Measurements from ENCODE around the gene GRIN2A. TPM values are rescaled to one million over a fixed set of nuclear protein-coding genes. Genes with fewer than 3 reads are reported as not detected.

The GRIN2A gene
- total and polyA plus RNA-seq, 2 of the 13 experiments (the other 11 are each of a cell fraction or from before 2014, with no cell fraction given): not detected

GRCh38 chr16:10180771-10181163 is 1.5 kb downstream of the GRIN2A start (continued):
- TF ChIP-seq FOXO4 (CRISPR knock-in tag; conservative IDR thresholded peaks at IDR 0.05): no peak
- TF ChIP-seq FOSL2 (CRISPR knock-in tag; IDR thresholded peaks at IDR 0.05): no peak
- no peak for TF ChIP-seq DDIT3 (CRISPR knock-in tag; IDR thresholded peaks at IDR 0.05)

DNA sequence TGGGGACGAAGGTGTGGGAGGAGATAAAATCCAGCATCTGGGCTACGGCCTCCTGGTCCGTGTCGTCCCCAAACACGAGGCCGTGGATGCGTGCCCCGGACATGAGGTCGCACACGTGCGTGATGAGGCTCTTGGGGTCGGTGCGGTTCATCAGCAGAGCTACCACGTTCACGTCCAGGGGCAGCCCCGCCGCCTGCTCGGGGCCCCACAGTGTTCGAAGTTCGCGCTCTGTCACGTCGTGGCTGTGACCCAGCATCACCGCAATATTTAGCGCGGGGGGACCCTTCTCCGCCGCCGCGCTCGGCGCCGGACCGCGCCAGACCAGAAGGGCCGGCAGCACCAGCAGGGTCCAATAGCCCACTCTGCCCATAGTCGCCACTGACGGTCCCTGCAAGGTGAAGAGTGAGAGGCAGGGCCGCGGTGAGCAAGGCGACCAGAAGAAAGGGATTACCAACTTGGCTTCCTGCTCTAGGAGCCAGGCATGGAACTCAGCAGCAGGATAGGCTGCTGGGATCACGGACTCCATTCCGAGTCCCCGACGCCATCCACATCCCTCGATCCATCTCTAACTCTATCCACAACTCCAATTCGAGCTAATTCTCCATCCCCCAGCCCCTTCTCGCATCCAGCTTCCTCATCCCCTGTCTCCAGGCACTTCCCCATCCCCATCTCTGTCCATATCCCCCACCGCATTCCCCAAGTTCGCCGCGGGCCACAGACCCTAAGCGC is 2.0 kb downstream of the GRIN2A start:
- TF ChIP-seq MNT (IDR thresholded peaks at IDR 0.05): peak; percentile 27; the same call in 1 of the 2 replicates
- TF ChIP-seq, protein P1, sequence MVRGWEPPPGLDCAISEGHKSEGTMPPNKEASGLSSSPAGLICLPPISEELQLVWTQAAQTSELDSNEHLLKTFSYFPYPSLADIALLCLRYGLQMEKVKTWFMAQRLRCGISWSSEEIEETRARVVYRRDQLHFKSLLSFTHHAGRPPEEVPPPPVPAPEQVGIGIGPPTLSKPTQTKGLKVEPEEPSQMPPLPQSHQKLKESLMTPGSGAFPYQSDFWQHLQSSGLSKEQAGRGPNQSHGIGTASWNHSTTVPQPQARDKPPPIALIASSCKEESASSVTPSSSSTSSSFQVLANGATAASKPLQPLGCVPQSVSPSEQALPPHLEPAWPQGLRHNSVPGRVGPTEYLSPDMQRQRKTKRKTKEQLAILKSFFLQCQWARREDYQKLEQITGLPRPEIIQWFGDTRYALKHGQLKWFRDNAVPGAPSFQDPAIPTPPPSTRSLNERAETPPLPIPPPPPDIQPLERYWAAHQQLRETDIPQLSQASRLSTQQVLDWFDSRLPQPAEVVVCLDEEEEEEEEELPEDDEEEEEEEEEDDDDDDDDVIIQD (CRISPR knock-in tag; IDR thresholded peaks at IDR 0.05; ENCODE audit: low read depth): no peak
- BruUV-seq (replicated peaks): no TSS peak
- ChIA-PET POLR2A (no interaction called here), CTCF (ENCODE audit: low intra/inter-chr PET ratio, low total read pairs) (interaction anchor here (0.7 to 4.2 kb wide), 5 partner anchors 344 to 1020 kb away, joined by 3 to 36 read pairs (median 23); no protein-coding TSS in a partner anchor)
- 62% methylated on average over 53 of the region's 53 CpGs for WGBS (ENCODE audit: low lambda C conversion rate)
- Histone ChIP-seq H3K4me2 (ENCODE audit: low read depth, low read length) (no peak overlapping the region), H3K9me3 (ENCODE audit: low read length) (no peaks in the 10 kb centered on the region), H3K9ac (ENCODE audit: insufficient read depth, low read depth, low read length) (no peak overlapping the region), H3K4me1 (ENCODE audit: insufficient read depth, low read length) (peaks cover 8% of the 10 kb centered on the region), H2AFZ (ENCODE audit: low read length) (no peak overlapping the region), H3K4me3 (replicated peaks in 1 of 3; ENCODE audit: insufficient read depth in 1 of 3, low read depth in 2 of 3, low read length in 3 of 3) (no peak overlapping the region), H3K27ac (ENCODE audit: extremely low read length, insufficient read depth, low read length) (no peak overlapping the region), H3K79me2 (ENCODE audit: insufficient read depth, low read length) (no peaks in the 10 kb centered on the region), H3K36me3 (replicated peaks in 1 of 2; ENCODE audit: control insufficient read depth in 1 of 2, insufficient read depth in 2 of 2, low read length in 2 of 2) (no peaks in the 10 kb centered on the region), H4K20me1 (ENCODE audit: insufficient read depth, low read length) (no peaks in the 10 kb centered on the region), H3K27me3 (ENCODE audit: control insufficient read depth in 1 of 2, insufficient read depth in 2 of 2, low read length in 2 of 2) (peaks cover 18 to 38% of the 10 kb centered on the region in 2 experiments)
- in situ Hi-C loops (cut with HindIII; ENCODE audit: extremely low pct_ligation_motif_present, low pct_unique_long_range_greater_than_20kb) (loop anchor here (5.0 kb wide), 3 partner anchors 528 to 1018 kb away; no protein-coding TSS in a partner anchor), intact Hi-C loops (cut with micrococcal nuclease; ENCODE audit: unreplicated experiment) (loop anchor here (2.0 kb wide), 1 partner anchor 701 kb away; no protein-coding TSS in a partner anchor)
- FAIRE-seq (no peak), ATAC-seq (no peak), DNase-seq (ENCODE audit: low spot score) (no peak)

Data from HepG2 (cell line).